ENCODE measurements around the gene TTC7B. TPM values are rescaled to one million over a fixed set of nuclear protein-coding genes. Genes with fewer than 3 reads are reported as not detected.

TTC7B gene
- total and polyA plus RNA-seq, 2 donors (not counting 1 experiment from before 2014, with no cell fraction given): 0.36 to 3.2 TPM

GRCh38 chr14:90692826-90693225 lies 123.4 kb downstream of the TTC7B start:
- ATAC-seq (ENCODE audit: low read depth) (no peak), DNase-seq (no peak)
- Mint-ChIP-seq H3K4me1 (peaks cover 5% of the 10 kb centered on the region), H3K4me3 (no peak overlapping the region), H3K27ac (no peak overlapping the region), H3K9me3 (ENCODE audit: insufficient read depth) (no peaks in the 10 kb centered on the region), H3K27me3 (no peaks in the 10 kb centered on the region)
- Histone ChIP-seq H3K4me3 (ENCODE audit: control extremely low read depth in 1 of 5, extremely low read depth in 1 of 5, insufficient read depth in 1 of 5, low read depth in 2 of 5, low read length in 4 of 5) (no peak overlapping the region), H3K4me2 (replicated peaks; ENCODE audit: low read depth, low read length, poor library complexity, severe bottlenecking) (no peak overlapping the region), H3K79me2 (ENCODE audit: control insufficient read depth, insufficient read depth, low read length) (no peaks in the 10 kb centered on the region), H3K9me3 (ENCODE audit: control extremely low read depth in 1 of 3, control insufficient read depth in 2 of 3, insufficient read depth in 1 of 3, low read length in 2 of 3) (no peaks in the 10 kb centered on the region), H3K4me1 (ENCODE audit: control insufficient read depth in 2 of 2, insufficient read depth in 2 of 2, low read length in 2 of 2) (peaks cover 0 to 5% of the 10 kb centered on the region in 2 donors), H3K36me3 (replicated peaks in 1 of 2; ENCODE audit: control extremely low read depth in 1 of 2, control insufficient read depth in 1 of 2, extremely low read depth in 1 of 2, insufficient read depth in 2 of 2, low read length in 1 of 2) (no peaks in the 10 kb centered on the region), H2AFZ (ENCODE audit: insufficient read depth, low read depth, low read length, poor library complexity, severe bottlenecking) (no peak overlapping the region), H3K27me3 (replicated peaks in 1 of 4; ENCODE audit: control extremely low read depth in 1 of 4, control insufficient read depth in 3 of 4, insufficient read depth in 4 of 4, low read length in 3 of 4) (no peaks in the 10 kb centered on the region), H4K20me1 (ENCODE audit: control insufficient read depth, insufficient read depth, low read length, poor library complexity, severe bottlenecking) (no peaks in the 10 kb centered on the region), H3K27ac (ENCODE audit: low read length in 2 of 2) (no peak overlapping the region), H3K9ac (ENCODE audit: low read length) (no peak overlapping the region)
- intact Hi-C loops (cut with micrococcal nuclease): loop anchor here (10.0 kb wide), 1 partner anchor 718 kb away; no protein-coding TSS in a partner anchor
- ChIA-PET CTCF (no interaction called here), POLR2A (no interaction called here)
- TF ChIP-seq EZH2 (IDR thresholded peaks at IDR 0.05; ENCODE audit: borderline replicate concordance, insufficient read depth, low read depth, low read length, poor library complexity, severe bottlenecking): no peak
- no peak for TF ChIP-seq CTCF (IDR thresholded peaks at IDR 0.05)
- no CpG with 5 or more reads among the region's 1 CpG for WGBS (ENCODE audit: insufficient coverage)

- no peaks in the 10 kb centered on the region for H3K36me3 ChIP-seq (replicated peaks in 1 of 2; ENCODE audit: control extremely low read depth in 1 of 2, control insufficient read depth in 1 of 2, extremely low read depth in 1 of 2, insufficient read depth in 2 of 2, low read length in 1 of 2)
- WGBS (ENCODE audit: insufficient coverage): no CpG with 5 or more reads among the region's 2 CpGs
- Mint-ChIP-seq H3K27ac (no peak overlapping the region), H3K4me1 (peaks cover 3% of the 10 kb centered on the region), H3K27me3 (no peaks in the 10 kb centered on the region), H3K9me3 (ENCODE audit: insufficient read depth) (no peaks in the 10 kb centered on the region), H3K4me3 (no peak overlapping the region)
- POLR2A ChIA-PET: no interaction called here
- no peak overlapping the region for H3K9ac ChIP-seq (ENCODE audit: low read length)
- no peaks in the 10 kb centered on the region for H3K79me2 ChIP-seq (ENCODE audit: control insufficient read depth, insufficient read depth, low read length)
- H3K4me3 ChIP-seq (ENCODE audit: control extremely low read depth in 1 of 5, extremely low read depth in 1 of 5, insufficient read depth in 1 of 5, low read depth in 2 of 5, low read length in 4 of 5): no peak overlapping the region
- no peak overlapping the region for H2AFZ ChIP-seq (ENCODE audit: insufficient read depth, low read depth, low read length, poor library complexity, severe bottlenecking)
- H3K9me3 ChIP-seq (ENCODE audit: control extremely low read depth in 1 of 3, control insufficient read depth in 2 of 3, insufficient read depth in 1 of 3, low read length in 2 of 3): no peaks in the 10 kb centered on the region
- CTCF ChIA-PET: no interaction called here
- no peaks in the 10 kb centered on the region for H4K20me1 ChIP-seq (ENCODE audit: control insufficient read depth, insufficient read depth, low read length, poor library complexity, severe bottlenecking)
- H3K27ac ChIP-seq (ENCODE audit: low read length in 2 of 2): no peak overlapping the region
- ATAC-seq (ENCODE audit: low read depth): no peak
- TF ChIP-seq EZH2 (IDR thresholded peaks at IDR 0.05; ENCODE audit: borderline replicate concordance, insufficient read depth, low read depth, low read length, poor library complexity, severe bottlenecking): no peak
- no peak for TF ChIP-seq CTCF (IDR thresholded peaks at IDR 0.05)
- intact Hi-C loops (cut with micrococcal nuclease): loop anchor here (10.0 kb wide), 1 partner anchor 717 kb away; no protein-coding TSS in a partner anchor
- no peaks in the 10 kb centered on the region for H3K27me3 ChIP-seq (replicated peaks in 1 of 4; ENCODE audit: control extremely low read depth in 1 of 4, control insufficient read depth in 3 of 4, insufficient read depth in 4 of 4, low read length in 3 of 4)
- no peaks in the 10 kb centered on the region for H3K4me1 ChIP-seq (ENCODE audit: control insufficient read depth in 2 of 2, insufficient read depth in 2 of 2, low read length in 2 of 2)
- no peak overlapping the region for H3K4me2 ChIP-seq (replicated peaks; ENCODE audit: low read depth, low read length, poor library complexity, severe bottlenecking)
- DNase-seq: no peak
Observed at GRCh38 chr14:90692061-90692460, 124.2 kb downstream of the TTC7B start.
